SK-N-SH treated with all-trans-retinoic acid at 6 μM for 48 hours (cell line): ENCODE data around the gene ADAMTSL3.

Experiments
- ATAC-seq: fragments of 200-7000 bp; cut with Tn5 transposase; 3 replicates; pipeline ENCODE4 v1.9.1; 2020; ENCODE audit warnings: mild to moderate bottlenecking, moderate library complexity
- ARNTL ChIP-seq: fragments of 450-650 bp; formaldehyde crosslinking; IDR thresholded peaks from 2 replicates; pipeline ENCODE4 v1.5.0; 2020; ENCODE audit warnings: low read depth, mild to moderate bottlenecking, moderate library complexity, borderline replicate concordance
- BACH2 ChIP-seq: fragments of 250-450 bp; sonication (Bioruptor Pico); IDR thresholded peaks from 2 replicates; pipeline ENCODE4 v1.9.0; 2021; ENCODE audit warnings: mild to moderate bottlenecking, borderline replicate concordance
- CREB5 ChIP-seq: fragments of 250-450 bp; sonication (Bioruptor Pico); IDR thresholded peaks from 2 replicates; pipeline ENCODE4 v1.5.1; 2020; ENCODE audit warnings: low read depth, mild to moderate bottlenecking, moderate library complexity
- CSDC2 ChIP-seq: fragments of 250-450 bp; sonication (Bioruptor Pico); IDR thresholded peaks from 2 replicates; pipeline ENCODE4 v1.5.0; 2020; ENCODE audit warnings: mild to moderate bottlenecking, moderate library complexity
- CSRNP3 ChIP-seq: fragments of 250-450 bp; sonication (Bioruptor Pico); IDR thresholded peaks from 2 replicates; pipeline ENCODE4 v1.5.1; 2021; ENCODE audit warnings: mild to moderate bottlenecking, moderate library complexity
- ESRRG ChIP-seq: fragments of 250-450 bp; sonication (Bioruptor Pico); IDR thresholded peaks from 2 replicates; pipeline ENCODE4 v1.6.1; 2021; ENCODE audit warnings: mild to moderate bottlenecking
- GLIS3 ChIP-seq: fragments of 250-450 bp; sonication (Bioruptor Pico); IDR thresholded peaks from 2 replicates; pipeline ENCODE4 v1.5.0; 2020; ENCODE audit warnings: mild to moderate bottlenecking, moderate library complexity
- ISL1 ChIP-seq: fragments of 250-450 bp; sonication (Bioruptor Pico); IDR thresholded peaks from 2 replicates; pipeline ENCODE4 v2.1.2; 2022; ENCODE audit warnings: mild to moderate bottlenecking, moderate library complexity
- OSR1 ChIP-seq: fragments of 250-450 bp; sonication (Bioruptor Pico); IDR thresholded peaks from 2 replicates; pipeline ENCODE4 v1.8.0; 2022; ENCODE audit warnings: moderate library complexity, mild to moderate bottlenecking, inconsistent platforms
- PATZ1 ChIP-seq: fragments of 250-450 bp; sonication (Bioruptor Pico); IDR thresholded peaks from 2 replicates; pipeline ENCODE4 v1.8.0; 2020; ENCODE audit warnings: mild to moderate bottlenecking, moderate library complexity, borderline replicate concordance
- POU6F1 ChIP-seq: fragments of 250-450 bp; sonication (Bioruptor Pico); IDR thresholded peaks from 2 replicates; pipeline ENCODE4 v1.8.0; 2021; ENCODE audit warnings: low read depth, mild to moderate bottlenecking, moderate library complexity, borderline replicate concordance
- PPARA ChIP-seq: fragments of 250-450 bp; sonication (Bioruptor Pico); IDR thresholded peaks from 2 replicates; pipeline ENCODE4 v1.5.0; 2020; ENCODE audit warnings: mild to moderate bottlenecking, borderline replicate concordance
- RARB ChIP-seq: fragments of 250-450 bp; sonication (Bioruptor Pico); IDR thresholded peaks from 2 replicates; pipeline ENCODE4 v1.8.0; 2021; ENCODE audit warnings: mild to moderate bottlenecking, moderate library complexity
- SNAI2 ChIP-seq: fragments of 250-450 bp; sonication (Bioruptor Pico); IDR thresholded peaks from 2 replicates; pipeline ENCODE4 v1.5.0; 2020; ENCODE audit warnings: mild to moderate bottlenecking, moderate library complexity
- TCF4 ChIP-seq: fragments of 250-450 bp; sonication (Bioruptor Pico); IDR thresholded peaks from 2 replicates; pipeline ENCODE4 v1.8.0; 2021; ENCODE audit warnings: mild to moderate bottlenecking, moderate library complexity, borderline replicate concordance
- TOX ChIP-seq: fragments of 250-450 bp; sonication (Bioruptor Pico); IDR thresholded peaks from 2 replicates; pipeline ENCODE4 v1.8.0; 2021; ENCODE audit warnings: mild to moderate bottlenecking, moderate library complexity, borderline replicate concordance
- TSHZ2 ChIP-seq: fragments of 250-450 bp; sonication (Bioruptor Pico); IDR thresholded peaks from 2 replicates; pipeline ENCODE4 v1.5.0; 2020; ENCODE audit warnings: mild to moderate bottlenecking, moderate library complexity
- ZFP3 ChIP-seq: fragments of 250-450 bp; sonication (Bioruptor Pico); IDR thresholded peaks from 2 replicates; pipeline ENCODE4 v1.5.0; 2020; ENCODE audit warnings: mild to moderate bottlenecking, moderate library complexity
- ZNF565 ChIP-seq: fragments of 450-650 bp; formaldehyde crosslinking; conservative IDR thresholded peaks from 2 replicates; pipeline ENCODE4 v1.5.0; 2020; ENCODE audit warnings: low read depth, mild to moderate bottlenecking, moderate library complexity
- ZNF70 ChIP-seq: fragments of 450-650 bp; formaldehyde crosslinking; IDR thresholded peaks from 2 replicates; pipeline ENCODE4 v1.5.0; 2020; ENCODE audit warnings: mild to moderate bottlenecking, moderate library complexity
- ZNF8 ChIP-seq: fragments of 450-650 bp; formaldehyde crosslinking; IDR thresholded peaks from 2 replicates; pipeline ENCODE4 v1.5.0; 2020; ENCODE audit warnings: mild to moderate bottlenecking, moderate library complexity

Gene ADAMTSL3

GRCh38 chr15:83881156-83881555 is 227.2 kb downstream of the ADAMTSL3 start:
- no peak for ATAC-seq

GRCh38 chr15:83886321-83886720 is 232.4 kb downstream of the ADAMTSL3 start:
- no peak for TF ChIP-seq PATZ1 (CRISPR knock-in tag)
- TF ChIP-seq POU6F1 (CRISPR knock-in tag) = no peak
- no peak for TF ChIP-seq ARNTL (CRISPR knock-in tag)
- TF ChIP-seq CREB5 (CRISPR knock-in tag) = no peak
- no peak for TF ChIP-seq RARB (CRISPR knock-in tag)
- TF ChIP-seq ZNF565 (CRISPR knock-in tag) = no peak
- TF ChIP-seq GLIS3 (CRISPR knock-in tag) = no peak
- TF ChIP-seq ZNF70 (CRISPR knock-in tag) = no peak
- no peak for TF ChIP-seq BACH2 (CRISPR knock-in tag)
- no peak for TF ChIP-seq TCF4 (CRISPR knock-in tag)
- no peak for TF ChIP-seq CSRNP3 (CRISPR knock-in tag)
- TF ChIP-seq SNAI2 (CRISPR knock-in tag) = no peak
- no peak for TF ChIP-seq ZNF8 (CRISPR knock-in tag)
- no peak for TF ChIP-seq TOX (CRISPR knock-in tag)
- no peak for TF ChIP-seq PPARA
- TF ChIP-seq ISL1 (CRISPR knock-in tag) = no peak
- TF ChIP-seq OSR1 = no peak
- no peak for TF ChIP-seq ZFP3
- no peak for TF ChIP-seq ESRRG

More at GRCh38 chr15:83881156-83881555, 227.2 kb downstream of the ADAMTSL3 start:
- TF ChIP-seq CSDC2 (no peak), ZNF565 (CRISPR knock-in tag) (no peak), SNAI2 (CRISPR knock-in tag) (no peak), ISL1 (CRISPR knock-in tag) (no peak), BACH2 (CRISPR knock-in tag) (no peak), ZFP3 (no peak), ZNF70 (CRISPR knock-in tag) (no peak), RARB (CRISPR knock-in tag) (no peak), PATZ1 (CRISPR knock-in tag) (no peak), TSHZ2 (no peak)

More at GRCh38 chr15:83886321-83886720, 232.4 kb downstream of the ADAMTSL3 start:
- no peak for ATAC-seq
